ENCODE measurements around the gene SLC29A3. TPM values are rescaled to one million over a fixed set of nuclear protein-coding genes. Genes with fewer than 3 reads are reported as not detected.

SLC29A3 gene
- total RNA-seq, 2 experiments from 2014 or later, result 1.2 to 1.5 TPM

DNA sequence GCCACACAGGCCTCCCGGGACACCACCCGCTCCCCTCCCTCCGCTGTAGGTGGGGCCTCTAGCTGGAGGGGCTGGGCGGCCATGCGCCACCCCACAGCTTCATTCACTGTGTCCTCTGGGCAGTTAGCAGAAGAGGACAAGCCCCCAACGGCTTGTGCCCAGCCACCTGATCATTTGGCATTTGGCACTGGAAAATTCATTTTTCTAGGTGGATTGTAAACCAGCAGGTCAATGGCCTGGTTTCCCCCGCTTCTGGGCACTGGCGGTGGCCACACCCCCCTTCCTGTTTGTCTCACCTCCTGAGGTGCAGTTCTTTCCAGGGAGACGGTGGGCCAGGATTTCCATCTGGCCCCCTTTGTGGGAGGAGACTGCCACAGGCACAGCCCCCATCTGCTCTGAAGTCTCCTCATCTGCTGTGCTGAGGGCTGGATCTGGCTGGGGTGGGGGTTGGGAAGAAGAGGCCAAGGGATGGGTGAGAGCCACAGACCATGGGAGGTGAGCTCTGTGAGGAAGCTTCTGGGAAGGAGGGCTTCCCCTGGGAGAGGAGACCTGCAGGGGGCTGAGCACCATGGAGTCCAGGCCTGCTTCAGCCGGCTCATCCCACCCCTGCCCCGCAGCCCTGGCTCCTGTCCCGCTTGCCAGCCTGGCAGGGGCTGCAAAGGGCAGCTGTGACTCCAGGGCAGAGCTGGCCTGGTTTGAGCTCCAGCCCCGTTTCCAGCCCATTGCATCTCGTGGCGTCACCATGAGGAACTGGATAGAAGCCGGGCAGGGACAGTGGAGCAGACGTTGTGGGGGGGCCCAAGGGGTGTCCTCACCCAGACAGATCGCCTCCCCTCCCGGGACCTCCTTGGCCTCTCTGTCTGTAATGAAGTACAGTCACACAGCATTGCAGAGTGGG lies 40.1 kb upstream of the SLC29A3 start:
- peaks cover 2% of the 10 kb centered on the region for H3K4me1 Mint-ChIP-seq (ENCODE audit: low read depth)
- no peaks in the 10 kb centered on the region for H3K36me3 Mint-ChIP-seq (ENCODE audit: low read depth)
- DNase-seq, result no peak
- no peaks in the 10 kb centered on the region for H3K27me3 Mint-ChIP-seq (ENCODE audit: low read depth)
- no peaks in the 10 kb centered on the region for H3K9me3 Mint-ChIP-seq
- H3K27ac Mint-ChIP-seq, result no peak overlapping the region
- CTCF ChIA-PET, result interaction anchor here (1.7 kb wide), 1 partner anchor 9 kb away, joined by 4 read pairs; no protein-coding TSS in a partner anchor
- no peak overlapping the region for H3K4me3 Mint-ChIP-seq
- intact Hi-C loops (cut with micrococcal nuclease), result no loop called here

DNA sequence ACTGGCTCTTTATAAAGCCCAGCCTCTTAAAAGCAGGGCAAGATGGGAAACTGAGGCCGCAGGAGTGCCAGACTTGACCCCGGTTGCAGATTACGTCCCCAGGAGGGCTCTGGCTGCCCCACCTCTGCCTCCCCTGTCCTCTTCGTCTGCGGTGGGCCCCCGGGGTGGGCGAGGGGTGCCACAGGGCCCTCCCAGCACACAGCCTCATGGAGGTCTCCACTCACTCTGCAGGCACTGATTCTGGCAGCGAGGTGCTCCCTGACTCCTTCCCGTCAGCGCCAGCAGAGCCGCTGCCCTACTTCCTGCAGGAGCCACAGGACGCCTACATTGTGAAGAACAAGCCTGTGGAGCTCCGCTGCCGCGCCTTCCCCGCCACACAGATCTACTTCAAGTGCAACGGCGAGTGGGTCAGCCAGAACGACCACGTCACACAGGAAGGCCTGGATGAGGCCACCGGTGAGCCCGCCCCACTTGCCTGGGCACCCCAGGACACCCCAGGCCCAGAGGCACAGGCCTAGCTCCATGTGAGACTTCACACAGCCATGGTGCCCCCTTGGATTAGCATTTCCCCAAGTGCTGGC lies 39.4 kb upstream of the SLC29A3 start:
- no peaks in the 10 kb centered on the region for H3K9me3 Mint-ChIP-seq
- no peaks in the 10 kb centered on the region for H3K27me3 Mint-ChIP-seq (ENCODE audit: low read depth)
- CTCF ChIA-PET, result interaction anchor here (1.7 kb wide), 1 partner anchor 10 kb away, joined by 4 read pairs; no protein-coding TSS in a partner anchor
- no peak overlapping the region for H3K27ac Mint-ChIP-seq
- DNase-seq, result no peak
- H3K4me1 Mint-ChIP-seq (ENCODE audit: low read depth), result peaks cover 2% of the 10 kb centered on the region
- intact Hi-C loops (cut with micrococcal nuclease), result no loop called here
- H3K36me3 Mint-ChIP-seq (ENCODE audit: low read depth), result no peaks in the 10 kb centered on the region
- H3K4me3 Mint-ChIP-seq, result no peak overlapping the region

DNA sequence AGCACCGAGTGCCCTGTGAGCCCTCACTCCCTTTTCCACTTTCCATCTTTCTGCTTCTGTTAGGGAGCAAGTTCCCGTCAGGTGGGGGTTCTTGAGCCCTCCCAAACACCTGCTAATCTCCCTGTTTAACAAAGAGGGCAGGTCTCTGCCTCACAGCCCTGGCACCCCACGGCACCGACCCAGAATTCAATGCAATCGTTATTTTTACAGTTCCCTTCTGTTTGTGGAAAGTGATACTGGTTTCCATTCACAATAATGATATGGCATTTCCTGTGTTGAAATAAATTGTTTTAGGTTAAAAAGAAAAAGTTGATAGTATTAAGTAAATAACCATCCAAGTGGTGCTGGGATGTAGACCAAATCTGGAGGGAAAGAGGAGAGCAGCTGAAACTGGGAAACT lies 38.8 kb upstream of the SLC29A3 start:
- H3K4me3 Mint-ChIP-seq, result no peak overlapping the region
- no peaks in the 10 kb centered on the region for H3K9me3 Mint-ChIP-seq
- no peaks in the 10 kb centered on the region for H3K27me3 Mint-ChIP-seq (ENCODE audit: low read depth)
- intact Hi-C loops (cut with micrococcal nuclease), result no loop called here
- DNase-seq, result no peak
- H3K36me3 Mint-ChIP-seq (ENCODE audit: low read depth), result no peaks in the 10 kb centered on the region
- no peak overlapping the region for H3K27ac Mint-ChIP-seq
- CTCF ChIA-PET, result interaction anchor here (0.6 kb wide), 1 partner anchor 357 kb away, joined by 3 read pairs; no protein-coding TSS in a partner anchor
- H3K4me1 Mint-ChIP-seq (ENCODE audit: low read depth), result peaks cover 1% of the 10 kb centered on the region

DNA sequence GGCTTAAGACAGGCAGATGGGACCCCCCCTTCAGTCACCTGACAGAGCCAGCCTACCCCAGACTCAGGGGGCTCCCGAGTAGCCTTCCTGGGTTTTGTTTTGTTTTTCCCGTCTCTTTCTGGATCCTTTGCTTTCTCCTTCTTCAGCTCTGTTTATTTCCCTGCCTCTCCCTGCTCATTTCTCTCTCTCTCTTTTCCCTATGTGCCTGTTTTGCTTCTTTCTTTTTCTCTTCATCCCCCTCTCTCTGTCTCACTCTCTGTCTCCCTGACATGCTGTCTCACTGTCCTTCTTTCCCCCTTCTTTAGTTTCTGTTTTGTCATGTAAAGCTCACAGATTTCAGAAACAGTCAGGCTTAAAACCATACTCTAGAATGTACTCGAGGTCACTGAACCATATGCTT lies 38.2 kb upstream of the SLC29A3 start:
- no peak for DNase-seq
- intact Hi-C loops (cut with micrococcal nuclease), result no loop called here
- no peak overlapping the region for H3K27ac Mint-ChIP-seq
- no peaks in the 10 kb centered on the region for H3K36me3 Mint-ChIP-seq (ENCODE audit: low read depth)
- H3K4me3 Mint-ChIP-seq, result no peak overlapping the region
- CTCF ChIA-PET, result interaction anchor here (0.6 kb wide), 2 partner anchors 13 to 356 kb away, joined by 3 read pairs; no protein-coding TSS in a partner anchor
- H3K4me1 Mint-ChIP-seq (ENCODE audit: low read depth), result no peaks in the 10 kb centered on the region
- H3K27me3 Mint-ChIP-seq (ENCODE audit: low read depth), result no peaks in the 10 kb centered on the region
- no peaks in the 10 kb centered on the region for H3K9me3 Mint-ChIP-seq

DNA sequence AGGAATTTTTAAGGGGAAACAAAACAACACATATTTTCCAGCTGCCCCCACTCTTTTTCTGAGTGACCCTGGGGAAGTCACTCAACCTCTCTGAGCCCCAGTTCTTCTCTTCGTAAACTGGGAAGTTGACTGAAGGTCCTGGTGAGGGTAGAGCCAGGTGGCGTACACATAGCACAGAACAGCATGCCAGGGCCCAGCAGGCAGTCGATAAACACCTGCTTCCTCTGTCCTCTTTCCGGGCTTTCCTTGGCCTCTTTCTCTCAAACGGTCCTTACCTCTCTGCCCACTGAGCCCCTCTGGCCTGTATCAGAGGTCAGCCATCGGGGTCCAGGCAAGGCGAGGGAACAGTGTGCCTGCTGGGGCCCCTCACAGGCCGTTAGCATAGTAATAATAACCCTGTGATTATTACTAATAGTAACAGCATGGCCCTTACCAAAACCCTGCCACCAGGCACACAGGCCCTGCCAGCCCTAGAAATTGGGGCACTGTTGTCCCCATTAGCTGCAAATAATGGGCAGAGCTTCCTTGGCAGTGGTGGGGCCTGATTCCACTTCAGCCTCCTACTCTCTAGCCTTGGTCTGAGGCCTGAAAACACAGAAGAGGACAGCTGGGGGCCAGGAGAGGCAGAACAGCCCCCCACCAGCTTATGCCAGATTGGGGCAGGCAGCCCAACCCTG lies 37.3 kb upstream of the SLC29A3 start:
- no peaks in the 10 kb centered on the region for H3K27me3 Mint-ChIP-seq (ENCODE audit: low read depth)
- intact Hi-C loops (cut with micrococcal nuclease), result no loop called here
- no peak overlapping the region for H3K4me3 Mint-ChIP-seq
- no peaks in the 10 kb centered on the region for H3K9me3 Mint-ChIP-seq
- CTCF ChIA-PET, result interaction anchor here (0.6 kb wide), 2 partner anchors 14 to 70 kb away, joined by 3 read pairs; partner anchors contain the start of gene UNC5B
- no peak for DNase-seq
- H3K36me3 Mint-ChIP-seq (ENCODE audit: low read depth), result no peaks in the 10 kb centered on the region
- H3K4me1 Mint-ChIP-seq (ENCODE audit: low read depth), result no peaks in the 10 kb centered on the region
- H3K27ac Mint-ChIP-seq, result no peak overlapping the region

DNA sequence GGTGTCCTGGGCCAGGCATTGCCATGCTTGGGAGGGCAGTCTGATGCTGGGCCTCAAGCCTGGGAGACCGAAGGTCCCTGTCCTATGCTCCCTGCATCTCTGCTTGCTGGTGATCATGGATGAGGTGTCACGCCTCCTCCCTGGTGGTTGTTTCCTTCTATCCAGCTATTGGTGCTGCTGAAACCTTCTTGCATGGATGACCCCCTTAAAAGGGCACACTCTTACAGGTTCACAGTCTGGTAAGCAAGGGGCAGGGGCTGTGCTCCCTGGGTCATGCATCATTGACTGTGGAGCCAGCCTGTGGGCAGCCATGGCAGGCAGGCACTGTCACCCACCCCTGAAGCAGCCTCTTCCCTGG lies 36.8 kb upstream of the SLC29A3 start:
- H3K4me3 Mint-ChIP-seq, result no peak overlapping the region
- no peaks in the 10 kb centered on the region for H3K27me3 Mint-ChIP-seq (ENCODE audit: low read depth)
- H3K4me1 Mint-ChIP-seq (ENCODE audit: low read depth), result no peaks in the 10 kb centered on the region
- no peaks in the 10 kb centered on the region for H3K9me3 Mint-ChIP-seq
- H3K27ac Mint-ChIP-seq, result no peak overlapping the region
- no peaks in the 10 kb centered on the region for H3K36me3 Mint-ChIP-seq (ENCODE audit: low read depth)
- CTCF ChIA-PET, result interaction anchor here (0.6 to 3.4 kb wide), 2 partner anchors 70 to 379 kb away, joined by 3 to 10 read pairs; partner anchors contain the start of gene UNC5B
- intact Hi-C loops (cut with micrococcal nuclease), result no loop called here
- no peak for DNase-seq

DNA sequence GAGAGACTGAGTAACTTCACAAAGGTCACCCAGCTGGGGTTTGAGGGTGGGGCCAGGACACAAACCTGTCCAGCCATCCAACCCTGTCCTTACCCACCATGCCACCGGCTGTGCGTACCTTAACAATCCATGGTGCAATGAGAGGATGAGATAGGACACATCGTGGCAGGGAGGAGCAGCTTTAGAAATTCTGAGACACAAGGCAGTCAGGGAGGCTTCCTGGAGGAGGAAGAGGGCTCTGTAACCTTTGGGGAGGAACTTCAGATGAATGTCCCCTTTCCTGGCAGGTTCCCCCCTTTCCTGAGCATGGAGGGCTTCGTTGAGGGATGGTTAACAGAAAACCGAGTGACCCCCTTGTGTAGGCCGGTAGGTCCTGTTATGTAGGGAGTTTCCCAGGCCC lies 35.6 kb upstream of the SLC29A3 start:
- CTCF ChIA-PET, result interaction anchor here (1.1 to 3.4 kb wide), 2 partner anchors 13 to 380 kb away, joined by 4 to 10 read pairs; no protein-coding TSS in a partner anchor
- H3K27ac Mint-ChIP-seq, result no peak overlapping the region
- H3K4me1 Mint-ChIP-seq (ENCODE audit: low read depth), result no peaks in the 10 kb centered on the region
- no peak overlapping the region for H3K4me3 Mint-ChIP-seq
- no peaks in the 10 kb centered on the region for H3K36me3 Mint-ChIP-seq (ENCODE audit: low read depth)
- intact Hi-C loops (cut with micrococcal nuclease), result no loop called here
- H3K9me3 Mint-ChIP-seq, result no peaks in the 10 kb centered on the region
- no peaks in the 10 kb centered on the region for H3K27me3 Mint-ChIP-seq (ENCODE audit: low read depth)
- no peak for DNase-seq

DNA sequence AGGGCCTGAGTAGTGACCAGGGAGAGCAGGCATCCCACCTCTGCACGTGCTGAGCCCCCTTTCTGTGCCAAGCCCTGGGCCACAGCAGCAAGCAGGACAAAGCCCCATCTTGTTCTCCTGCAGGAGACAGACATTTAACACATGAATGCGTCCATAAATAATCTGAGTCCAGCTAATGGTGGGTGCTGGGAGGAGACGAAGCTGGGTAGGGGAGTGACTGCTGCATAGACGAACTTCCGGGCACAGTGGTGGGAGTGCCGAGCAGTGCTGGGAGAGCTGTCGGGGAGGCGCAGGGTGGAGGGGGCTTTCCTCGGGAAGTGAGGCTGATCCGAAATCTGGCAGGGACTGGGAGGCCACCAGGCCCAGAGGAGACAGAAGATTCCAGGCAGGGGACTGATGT lies 35.2 kb upstream of the SLC29A3 start:
- no peaks in the 10 kb centered on the region for H3K36me3 Mint-ChIP-seq (ENCODE audit: low read depth)
- CTCF ChIA-PET, result interaction anchor here (0.8 to 3.4 kb wide), 8 partner anchors 13 to 381 kb away, joined by 3 to 19 read pairs (median 4); no protein-coding TSS in a partner anchor
- no peaks in the 10 kb centered on the region for H3K27me3 Mint-ChIP-seq (ENCODE audit: low read depth)
- no peak for DNase-seq
- H3K4me3 Mint-ChIP-seq, result no peak overlapping the region
- no peak overlapping the region for H3K27ac Mint-ChIP-seq
- intact Hi-C loops (cut with micrococcal nuclease), result no loop called here
- H3K9me3 Mint-ChIP-seq, result no peaks in the 10 kb centered on the region
- no peaks in the 10 kb centered on the region for H3K4me1 Mint-ChIP-seq (ENCODE audit: low read depth)

DNA sequence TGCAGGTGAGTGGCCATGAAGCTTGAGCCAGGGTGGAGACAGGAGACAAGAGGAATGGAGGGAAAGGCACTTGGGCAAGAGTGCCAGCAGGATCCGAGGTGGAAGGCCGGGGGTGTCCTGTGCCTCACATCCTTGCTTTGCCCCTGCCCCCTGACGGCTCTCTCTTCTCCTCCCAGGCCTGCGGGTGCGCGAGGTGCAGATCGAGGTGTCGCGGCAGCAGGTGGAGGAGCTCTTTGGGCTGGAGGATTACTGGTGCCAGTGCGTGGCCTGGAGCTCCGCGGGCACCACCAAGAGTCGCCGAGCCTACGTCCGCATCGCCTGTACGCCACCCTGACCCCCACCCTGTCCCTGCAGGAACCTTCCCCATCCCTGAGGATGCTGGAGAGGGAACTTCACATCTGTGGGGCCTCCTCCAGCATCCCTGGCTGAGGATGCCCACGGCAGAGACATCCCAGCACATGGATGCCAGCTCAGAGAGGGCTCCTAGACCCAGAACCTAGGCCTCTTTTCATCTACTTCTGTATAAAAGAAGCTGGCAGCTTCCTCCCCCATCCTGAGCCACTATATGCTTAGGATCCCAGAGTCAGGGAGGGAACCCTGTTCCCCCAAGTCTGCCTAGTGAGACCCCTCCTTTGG lies 34.4 kb upstream of the SLC29A3 start:
- H3K36me3 Mint-ChIP-seq (ENCODE audit: low read depth), result no peaks in the 10 kb centered on the region
- no peaks in the 10 kb centered on the region for H3K4me1 Mint-ChIP-seq (ENCODE audit: low read depth)
- H3K4me3 Mint-ChIP-seq, result no peak overlapping the region
- H3K27ac Mint-ChIP-seq, result no peak overlapping the region
- CTCF ChIA-PET, result interaction anchor here (0.7 to 3.4 kb wide), 12 partner anchors 9 to 381 kb away, joined by 3 to 19 read pairs (median 4); no protein-coding TSS in a partner anchor
- intact Hi-C loops (cut with micrococcal nuclease), result loop anchor here (1.0 to 5.0 kb wide), 3 partner anchors 359 to 727 kb away; no protein-coding TSS in a partner anchor
- H3K27me3 Mint-ChIP-seq (ENCODE audit: low read depth), result no peaks in the 10 kb centered on the region
- no peaks in the 10 kb centered on the region for H3K9me3 Mint-ChIP-seq
- no peak for DNase-seq

DNA sequence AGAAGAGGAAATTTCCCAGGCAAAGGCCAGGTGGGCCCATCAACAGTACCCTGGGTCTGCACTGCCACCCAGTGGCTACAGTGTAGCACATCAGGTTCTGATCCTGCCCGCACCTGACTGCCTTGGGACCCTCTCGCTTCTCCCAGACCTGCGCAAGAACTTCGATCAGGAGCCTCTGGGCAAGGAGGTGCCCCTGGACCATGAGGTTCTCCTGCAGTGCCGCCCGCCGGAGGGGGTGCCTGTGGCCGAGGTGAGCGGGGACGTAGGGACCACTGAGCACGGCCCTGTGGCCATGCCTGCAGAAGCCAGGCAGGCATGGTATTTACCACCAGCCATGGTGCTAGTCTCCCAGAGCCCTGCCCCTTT lies 33.9 kb upstream of the SLC29A3 start:
- H3K4me1 Mint-ChIP-seq (ENCODE audit: low read depth), result no peaks in the 10 kb centered on the region
- no peak overlapping the region for H3K27ac Mint-ChIP-seq
- DNase-seq, result peak; percentile 50
- CTCF ChIA-PET, result interaction anchor here (0.6 to 3.4 kb wide), 9 partner anchors 8 to 382 kb away, joined by 3 to 19 read pairs (median 5); no protein-coding TSS in a partner anchor
- intact Hi-C loops (cut with micrococcal nuclease), result loop anchor here (1.0 to 5.0 kb wide), 3 partner anchors 360 to 728 kb away; no protein-coding TSS in a partner anchor
- H3K36me3 Mint-ChIP-seq (ENCODE audit: low read depth), result no peaks in the 10 kb centered on the region
- H3K4me3 Mint-ChIP-seq, result no peak overlapping the region
- no peaks in the 10 kb centered on the region for H3K9me3 Mint-ChIP-seq
- H3K27me3 Mint-ChIP-seq (ENCODE audit: low read depth), result no peaks in the 10 kb centered on the region

DNA sequence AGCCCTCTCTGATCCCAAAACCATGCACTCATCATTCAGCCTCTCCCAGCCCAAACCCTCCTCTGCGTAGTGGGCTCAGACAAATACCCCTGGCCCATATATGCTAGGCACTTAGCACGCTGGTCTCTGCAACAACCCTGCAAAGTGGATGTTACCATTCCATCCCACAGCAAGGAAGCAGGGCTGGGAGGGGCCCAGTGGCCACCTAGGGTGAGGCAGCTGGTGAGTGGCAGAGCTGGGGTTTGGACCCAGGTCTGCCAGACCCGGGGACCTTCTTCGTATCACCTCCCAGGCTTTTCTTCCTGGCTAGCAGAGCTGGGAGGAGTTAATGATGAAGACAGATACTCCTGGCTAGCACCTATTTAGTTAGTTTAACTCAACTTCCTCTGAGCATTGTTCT lies 33.1 kb upstream of the SLC29A3 start:
- Mint-ChIP-seq H3K36me3 (ENCODE audit: low read depth) (no peaks in the 10 kb centered on the region), H3K4me1 (ENCODE audit: low read depth) (no peaks in the 10 kb centered on the region), H3K27me3 (ENCODE audit: low read depth) (no peaks in the 10 kb centered on the region), H3K27ac (no peak overlapping the region), H3K9me3 (no peaks in the 10 kb centered on the region), H3K4me3 (no peak overlapping the region)
- DNase-seq, result no peak
- intact Hi-C loops (cut with micrococcal nuclease), result loop anchor here (1.0 to 5.0 kb wide), 3 partner anchors 361 to 729 kb away; no protein-coding TSS in a partner anchor
- CTCF ChIA-PET, result interaction anchor here (0.5 to 2.9 kb wide), 6 partner anchors 7 to 611 kb away, joined by 3 to 19 read pairs (median 6); no protein-coding TSS in a partner anchor

All from activated naive CD4-positive, alpha-beta T cell treated with anti-CD3 and anti-CD28 coated beads for 36 hours (primary cell).